HG03175 (cell line): Measurements from ENCODE around the gene SELENOM.

ENCODE experiments used
- ATAC-seq: cut with Tn5 transposase; IDR thresholded peaks from one replicate; pipeline ENCODE4 v1.9.1; 2021; ENCODE audit warnings: mild to moderate bottlenecking, moderate library complexity; ENCODE audit not compliant: unreplicated experiment

Gene SELENOM, protein sequence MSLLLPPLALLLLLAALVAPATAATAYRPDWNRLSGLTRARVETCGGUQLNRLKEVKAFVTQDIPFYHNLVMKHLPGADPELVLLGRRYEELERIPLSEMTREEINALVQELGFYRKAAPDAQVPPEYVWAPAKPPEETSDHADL

DNA sequence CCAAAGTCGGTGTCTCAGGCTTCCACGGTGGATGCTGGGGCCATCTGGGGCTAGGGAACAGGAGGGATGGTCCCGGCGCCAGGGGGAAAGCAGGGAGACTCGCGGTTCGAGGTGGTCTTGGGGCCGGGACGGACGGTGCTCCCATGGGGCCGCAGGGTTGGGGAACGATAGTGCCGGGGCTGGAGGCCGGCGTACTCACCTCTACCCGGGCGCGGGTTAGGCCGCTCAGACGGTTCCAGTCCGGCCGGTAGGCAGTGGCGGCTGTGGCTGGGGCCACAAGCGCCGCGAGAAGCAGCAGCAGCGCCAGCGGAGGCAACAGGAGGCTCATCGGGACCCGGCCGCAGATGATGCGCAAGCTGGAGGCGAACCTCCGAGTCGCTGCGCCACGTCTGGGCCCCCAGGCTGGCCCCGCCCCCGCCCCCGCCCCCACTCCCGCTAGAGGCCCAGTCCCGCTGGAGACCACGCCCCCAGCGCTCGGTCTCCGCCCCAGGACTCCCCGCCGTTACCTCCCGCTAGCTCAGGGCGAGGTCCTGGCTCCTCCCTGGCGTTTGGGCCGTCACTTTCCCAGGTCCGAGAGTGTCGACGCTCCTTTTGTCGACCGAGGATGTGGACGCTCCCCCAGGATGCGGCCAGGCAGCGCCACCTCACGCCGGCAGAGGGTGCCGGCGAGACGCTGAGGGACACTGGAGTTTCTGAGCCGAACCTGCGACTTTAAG lies at the start of gene SELENOM:
SELENOM (minus strand) TSS at position 391 of the 716 bp plus-strand sequence; CDS start at position 328, 63 bp downstream.
- ATAC-seq = peak; percentile 88

DNA sequence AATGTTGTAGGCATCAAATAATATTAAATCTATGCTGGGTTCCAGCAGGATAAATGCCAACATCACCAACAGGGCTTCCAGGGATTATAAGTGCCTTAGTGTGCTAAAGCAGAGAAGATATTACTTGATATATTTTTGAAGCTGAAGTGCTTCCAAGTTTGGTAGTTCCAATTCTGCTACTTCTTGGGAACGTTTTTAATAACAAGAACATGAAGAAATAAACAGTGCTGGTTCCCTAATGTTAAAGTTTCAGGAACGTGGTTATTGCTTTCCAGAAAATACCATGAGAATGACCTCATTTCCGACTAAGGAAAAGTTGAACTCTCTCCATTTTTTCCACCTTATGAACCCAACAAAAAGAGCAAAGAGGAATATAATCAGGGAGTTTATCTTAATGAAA lies 48.1 kb upstream of the SELENOM start:
- no peak for ATAC-seq

DNA sequence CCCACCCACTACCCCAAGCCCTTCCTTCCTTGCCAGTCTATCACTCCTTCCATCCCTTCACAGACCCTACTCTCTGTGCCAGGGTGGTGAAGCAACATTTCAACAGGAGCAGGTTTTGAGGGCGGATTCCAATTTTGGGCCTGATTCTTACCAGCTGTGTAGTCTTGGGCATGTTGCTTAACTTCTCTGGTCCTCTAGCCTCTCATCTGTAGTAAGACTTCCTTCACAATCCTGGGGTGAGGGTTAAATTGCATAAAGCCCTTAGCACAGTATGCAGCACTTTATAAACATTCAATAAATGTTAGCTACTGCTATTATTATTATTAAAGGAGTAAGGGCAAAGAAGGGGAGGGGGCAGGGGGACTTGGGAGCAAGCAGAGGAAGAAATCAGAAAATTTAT lies 47.6 kb upstream of the SELENOM start:
- no peak for ATAC-seq

DNA sequence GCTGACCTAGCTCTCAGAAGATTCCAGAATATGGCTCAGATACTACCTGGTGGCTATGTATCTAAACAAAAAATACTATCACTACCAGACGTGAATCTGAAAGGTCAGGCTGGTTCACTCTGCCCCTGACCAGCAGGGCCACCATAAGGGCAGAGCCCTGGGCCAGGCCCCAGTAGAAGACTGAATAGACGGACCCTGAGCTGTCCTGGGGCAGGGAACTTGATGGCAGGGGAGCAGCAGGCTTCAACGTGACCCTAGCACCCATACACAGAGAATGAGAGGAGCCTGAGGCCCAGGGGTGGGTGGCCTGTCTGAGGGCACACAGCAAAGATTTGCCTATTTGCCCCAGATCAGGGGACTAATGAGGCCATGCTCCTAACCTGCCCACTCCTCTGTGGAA lies 46.0 kb upstream of the SELENOM start:
- no peak for ATAC-seq

DNA sequence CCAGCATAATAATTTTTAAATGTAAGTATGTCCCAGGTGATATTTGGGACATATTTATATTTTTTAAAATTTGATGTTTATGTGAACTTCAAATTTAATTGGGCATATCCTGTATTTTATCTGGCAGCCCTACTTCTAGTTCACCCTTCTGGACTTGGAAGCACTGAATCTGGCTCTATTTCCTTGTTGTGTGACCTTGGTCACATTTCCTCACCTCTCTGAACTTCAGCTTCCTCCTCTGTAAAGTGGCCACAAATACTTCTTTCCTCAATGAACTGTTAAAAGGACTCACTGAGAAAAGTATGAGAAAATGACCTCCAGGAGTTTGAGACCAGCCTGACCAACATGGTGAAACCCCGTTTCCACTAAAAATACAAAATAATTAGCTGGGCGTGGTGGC lies 44.5 kb upstream of the SELENOM start:
- no peak for ATAC-seq

DNA sequence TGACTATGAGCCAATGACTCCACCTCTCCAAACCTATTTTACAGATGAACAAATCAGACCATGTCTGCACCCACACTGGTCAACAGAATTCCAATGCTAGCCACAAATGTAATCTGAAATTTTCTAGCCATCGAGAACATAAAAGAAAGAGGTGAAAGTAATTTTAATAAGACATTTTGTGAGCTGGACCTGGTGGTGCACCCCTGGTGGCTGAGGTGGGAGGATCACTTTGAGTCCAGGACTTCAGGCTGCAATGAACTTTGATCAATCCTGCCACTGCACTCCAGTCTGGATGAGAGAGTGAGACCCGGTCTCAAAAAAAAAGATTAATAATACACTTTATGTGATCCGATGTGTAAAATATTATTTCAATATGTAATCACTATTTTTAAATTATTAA lies 43.2 kb upstream of the SELENOM start:
- no peak for ATAC-seq

DNA sequence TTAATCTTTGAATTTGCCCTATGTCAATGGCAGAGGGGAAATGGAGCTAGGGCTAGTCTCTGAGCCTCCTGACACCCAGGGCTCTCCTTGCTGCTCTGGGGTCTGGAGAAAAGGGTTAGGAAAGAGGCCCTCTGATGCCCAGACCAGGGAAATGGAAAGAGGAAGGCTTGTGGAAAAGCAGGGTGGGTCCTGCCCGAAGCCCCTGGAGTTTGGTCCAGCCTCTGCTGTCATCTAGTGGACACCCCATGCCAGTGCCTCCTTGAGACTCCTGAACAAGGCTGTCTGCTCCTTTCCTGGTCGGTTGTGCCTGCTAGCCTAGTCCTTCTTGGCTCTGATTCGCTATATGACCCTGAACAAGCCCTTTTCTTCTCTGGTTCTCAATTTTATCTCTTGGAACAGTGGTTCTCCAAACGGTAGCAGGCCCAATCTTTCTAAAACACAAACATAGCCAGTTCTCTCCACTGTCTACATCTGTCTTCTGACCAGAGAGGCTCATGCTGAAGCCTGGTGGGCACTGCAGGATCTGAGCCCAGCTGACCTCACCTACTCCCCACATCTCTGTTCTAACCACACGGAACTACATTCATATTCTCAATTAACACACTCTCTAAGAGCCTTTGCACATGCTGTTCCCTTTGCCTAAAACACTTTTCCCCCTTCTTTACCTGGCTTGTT lies 41.7 kb upstream of the SELENOM start:
- no peak for ATAC-seq

DNA sequence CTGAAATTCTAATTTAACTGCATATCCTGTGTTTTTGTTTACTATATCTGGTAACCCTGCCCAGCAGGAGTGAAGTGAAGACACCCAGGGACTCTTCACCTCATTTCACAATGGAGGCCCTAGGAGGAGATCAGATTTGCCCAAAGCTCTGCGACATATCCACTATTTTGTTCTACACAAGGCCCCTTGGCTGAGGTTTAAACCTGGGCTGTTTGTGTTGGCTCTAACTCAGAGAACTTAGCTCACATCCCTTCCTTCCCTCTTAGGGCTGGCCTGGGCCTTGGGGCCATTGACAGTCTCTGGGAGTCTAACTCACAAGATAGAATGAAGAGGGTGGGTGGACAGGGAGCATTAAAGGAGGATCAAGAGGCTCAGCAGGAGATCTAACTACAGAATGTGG lies 41.1 kb upstream of the SELENOM start:
- ATAC-seq = no peak

DNA sequence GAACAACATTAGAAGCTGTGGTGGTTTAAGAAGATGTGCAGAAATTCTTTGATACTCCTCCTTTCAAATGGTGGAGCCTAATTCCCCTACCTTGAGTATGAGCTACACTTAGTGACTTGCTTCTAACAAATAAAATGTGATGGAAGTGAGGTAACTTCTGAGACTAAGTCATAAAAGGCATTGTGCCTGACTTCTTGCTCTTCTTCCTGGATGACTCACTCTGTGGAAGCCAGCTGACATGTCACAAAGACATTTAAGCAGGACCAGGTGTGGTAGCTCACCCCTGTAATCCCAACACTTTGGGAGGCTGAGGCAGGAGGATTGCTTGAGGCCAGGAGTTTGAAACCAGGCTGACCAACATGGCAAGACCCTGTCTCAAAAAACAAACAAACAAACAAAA lies 36.9 kb upstream of the SELENOM start:
- no peak for ATAC-seq

DNA sequence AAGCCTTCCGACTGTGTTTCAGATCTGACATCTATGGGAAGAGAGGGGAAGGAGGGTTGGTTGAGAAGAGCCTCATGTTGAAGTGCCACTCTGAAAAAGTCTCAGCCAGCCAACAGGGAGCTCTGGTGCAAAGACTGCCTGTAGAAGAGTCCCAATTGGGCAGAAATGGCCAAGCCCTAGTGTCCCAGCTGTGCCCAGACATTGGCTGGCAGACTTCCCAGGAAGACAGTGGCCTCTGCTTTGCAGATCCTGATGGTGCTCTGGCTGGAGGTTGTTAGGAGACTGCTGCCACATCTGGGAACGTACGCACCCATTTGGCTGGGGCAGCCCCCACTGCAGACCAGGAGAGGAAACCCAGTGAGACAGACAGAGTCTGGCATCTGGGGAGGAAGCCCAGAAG lies 36.2 kb upstream of the SELENOM start:
- ATAC-seq = no peak

DNA sequence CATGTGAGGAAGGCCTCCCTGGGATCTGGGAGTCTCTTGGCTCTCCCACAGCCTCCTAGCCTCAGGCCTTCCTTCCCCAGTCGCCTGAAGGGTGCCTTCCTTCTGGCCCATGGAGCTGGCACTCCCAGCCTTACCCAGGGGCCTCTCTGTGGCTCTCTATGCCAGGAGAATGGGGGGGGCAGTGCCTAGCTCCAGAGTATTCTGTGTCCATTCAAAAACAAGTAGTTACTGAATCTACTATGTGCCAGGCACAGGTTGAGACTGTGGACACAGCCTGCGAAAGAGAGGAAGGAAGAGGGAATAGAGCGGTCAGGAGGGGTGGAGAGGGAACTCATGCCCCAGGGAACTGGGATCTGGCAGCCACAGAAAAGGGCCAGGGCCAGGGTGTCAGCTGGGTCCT lies 35.7 kb upstream of the SELENOM start:
- no peak for ATAC-seq

DNA sequence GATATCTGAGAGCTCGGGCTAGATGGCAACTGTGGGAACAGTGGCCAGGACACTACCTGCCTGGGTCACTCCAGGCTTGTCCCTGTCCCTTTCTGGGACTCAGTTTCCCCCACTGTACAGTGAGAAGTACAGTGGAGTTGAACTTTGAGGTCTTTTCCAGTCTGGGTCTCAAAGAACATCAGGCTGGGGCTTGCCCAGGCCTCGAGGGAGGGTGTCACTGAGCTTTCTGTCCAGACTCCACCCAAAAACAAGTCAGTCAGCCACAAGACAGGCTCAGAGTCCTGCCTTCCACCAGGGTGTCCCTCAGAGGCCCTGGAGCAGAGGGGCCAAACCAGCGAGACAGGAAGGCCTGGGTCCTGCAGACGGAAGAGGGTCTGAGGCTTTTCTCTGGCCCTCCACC lies 34.9 kb upstream of the SELENOM start:
- ATAC-seq = no peak

DNA sequence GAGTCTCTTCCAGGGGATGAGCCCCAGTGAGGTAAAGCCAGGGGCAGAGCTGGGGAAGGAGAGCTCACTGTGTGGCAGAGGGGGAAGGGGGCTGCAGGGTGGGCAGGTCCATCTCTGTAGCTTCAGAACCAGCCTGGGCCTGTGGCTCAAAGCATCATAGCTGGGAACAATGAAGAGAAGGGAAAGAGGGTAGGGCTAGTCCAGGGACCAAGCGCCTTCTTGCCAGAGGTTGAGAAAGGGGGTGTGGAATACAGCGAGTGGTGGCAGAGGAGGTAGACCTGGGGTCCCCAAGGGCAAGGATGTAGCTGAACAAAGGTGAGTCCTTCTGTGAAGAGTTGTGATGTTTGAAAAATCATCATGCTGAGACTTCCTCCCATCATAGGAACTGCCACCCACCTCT lies 34.2 kb upstream of the SELENOM start:
- ATAC-seq = no peak

DNA sequence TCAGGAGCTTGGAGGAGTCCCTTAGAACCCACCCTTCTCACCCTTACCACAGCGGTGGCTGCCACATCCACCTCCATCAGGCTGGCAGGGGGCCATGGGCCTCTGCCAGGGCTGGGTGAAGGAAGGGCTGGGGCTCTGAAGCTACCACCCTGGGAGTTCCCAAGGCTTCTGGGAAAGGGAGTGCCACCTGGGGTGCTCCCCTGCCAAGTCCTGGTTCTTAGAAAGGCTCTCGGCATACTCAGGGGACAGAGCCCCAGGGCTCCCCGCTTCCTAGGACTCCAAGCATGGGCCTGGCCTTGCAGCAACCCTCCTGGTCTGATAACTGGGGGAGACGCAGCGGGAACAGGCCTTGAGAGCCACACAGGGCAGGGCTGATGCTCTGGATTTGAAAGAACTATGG lies 33.4 kb upstream of the SELENOM start:
- no peak for ATAC-seq

DNA sequence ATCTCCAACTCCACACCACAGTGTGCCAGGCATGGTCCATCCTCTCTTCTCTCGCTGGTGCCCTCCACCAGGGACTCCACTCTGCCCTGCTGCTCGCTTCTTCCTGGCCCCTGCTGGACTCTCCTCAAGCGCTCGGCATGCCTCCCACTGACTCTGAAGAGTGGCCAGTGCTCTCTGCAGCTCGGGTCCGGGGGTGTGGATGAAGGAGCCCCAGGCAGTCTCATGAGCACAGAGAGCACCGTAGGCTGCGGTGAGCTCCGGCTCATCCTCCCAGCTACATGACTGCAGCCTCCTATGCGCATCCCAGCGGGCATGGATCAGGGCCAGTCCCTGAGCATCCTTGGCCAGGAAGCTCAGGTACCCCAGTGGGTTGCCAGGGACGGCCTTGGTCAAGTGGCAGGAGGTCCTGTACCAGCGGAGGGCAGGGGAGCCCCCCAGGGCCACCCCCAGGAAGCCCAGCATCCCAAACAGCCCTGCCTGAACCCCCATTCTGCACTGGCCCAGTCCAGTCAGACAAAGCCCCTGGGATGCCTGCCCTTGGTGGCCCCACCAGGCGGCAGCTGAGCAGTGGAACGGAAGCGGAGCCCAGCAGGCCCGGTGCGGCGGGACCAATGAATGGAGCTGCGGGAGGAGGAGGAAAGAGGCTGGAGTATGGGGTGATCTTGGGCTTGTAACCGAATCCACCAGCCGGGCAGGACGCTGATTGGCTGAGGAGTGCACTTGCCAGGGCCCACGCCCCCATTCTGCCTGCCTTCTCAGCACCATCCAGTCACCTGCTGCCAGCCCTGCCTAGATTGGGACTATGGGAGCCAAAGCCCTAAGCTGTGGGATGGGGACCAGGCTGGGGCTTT lies 32.7 kb upstream of the SELENOM start, which contains the start of gene PLA2G3:
PLA2G3 (minus strand) TSS at position 643 of the 851 bp plus-strand sequence; CDS start at position 489, 154 bp downstream.
- no peak for ATAC-seq

DNA sequence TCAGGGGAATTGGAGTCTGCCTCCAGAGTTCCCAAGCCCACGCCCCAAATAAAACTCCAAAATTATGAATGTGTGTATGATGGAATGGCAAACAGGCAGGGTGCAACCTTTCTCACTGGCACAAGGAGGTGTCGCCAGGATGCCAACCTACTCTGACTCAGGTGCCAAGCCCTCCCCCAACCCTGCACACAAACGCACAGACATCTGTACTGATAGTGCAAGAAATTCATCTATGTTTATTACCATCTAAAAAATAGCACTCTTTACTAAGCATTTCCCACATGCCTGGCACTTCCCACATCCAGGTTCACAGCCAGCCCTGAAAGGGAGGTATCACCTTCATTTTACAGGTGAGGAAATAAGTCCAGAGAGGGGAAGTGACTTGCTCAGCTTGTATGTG lies 31.7 kb upstream of the SELENOM start:
- ATAC-seq = no peak

DNA sequence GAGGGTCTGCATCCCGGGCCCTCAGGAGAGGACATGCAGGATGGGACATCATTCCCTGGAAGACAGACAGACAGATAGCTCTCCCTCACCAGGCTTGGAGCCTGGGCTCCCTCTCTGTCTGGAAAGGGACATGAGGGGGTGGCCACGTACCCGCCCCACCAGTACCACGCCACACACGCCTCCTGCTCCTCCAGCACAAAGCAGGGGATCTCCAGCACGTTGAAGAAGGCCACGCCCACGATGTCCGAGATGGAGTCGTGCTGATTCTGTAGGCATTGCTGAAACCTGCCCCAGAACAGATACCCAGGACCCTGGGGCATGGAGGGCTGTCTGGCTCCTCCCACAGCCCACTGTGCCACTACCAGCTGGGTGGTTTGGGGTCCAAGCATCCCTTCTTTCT lies 30.8 kb upstream of the SELENOM start:
- ATAC-seq = no peak

DNA sequence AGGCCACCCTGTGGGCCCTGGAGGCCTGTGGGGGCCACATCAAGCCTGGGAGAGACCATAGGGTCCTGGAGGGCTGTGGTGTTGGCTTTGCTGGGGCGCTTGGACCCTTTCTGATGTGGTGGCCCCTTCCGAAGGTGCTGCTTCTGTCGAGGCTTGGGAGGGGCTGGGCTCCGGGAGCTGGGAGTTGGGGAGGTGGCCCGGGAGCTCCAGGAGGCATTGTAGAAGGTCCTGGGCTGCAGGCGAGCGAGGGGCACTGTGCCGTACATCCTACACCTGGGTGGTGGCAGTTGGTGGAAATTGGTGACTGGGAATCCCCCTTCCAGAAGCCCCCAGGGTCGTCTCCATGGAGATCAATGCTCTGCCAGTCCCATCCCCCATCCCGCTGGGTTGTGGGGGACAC lies 30.4 kb upstream of the SELENOM start:
- ATAC-seq = no peak

DNA sequence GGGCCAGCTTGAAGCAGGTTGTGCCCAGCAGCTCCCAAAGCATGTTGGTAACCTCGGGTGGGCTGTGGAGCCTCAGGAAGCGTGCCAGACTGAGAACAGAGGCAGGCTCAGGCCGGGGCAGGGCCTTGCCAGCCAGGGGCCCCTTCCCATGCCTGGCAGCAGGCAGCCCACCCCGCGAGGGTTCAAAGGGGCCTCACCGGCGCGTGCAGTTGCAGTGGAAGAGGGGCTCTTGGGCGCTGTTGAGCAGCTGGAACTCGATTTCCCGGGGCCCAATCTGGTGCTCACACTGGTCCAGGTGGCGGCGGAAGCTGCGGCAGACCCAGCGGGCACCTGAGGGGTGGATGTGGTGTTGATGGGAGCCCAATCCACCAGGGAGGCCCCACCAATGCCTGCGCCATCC lies 29.3 kb upstream of the SELENOM start:
- ATAC-seq = no peak

DNA sequence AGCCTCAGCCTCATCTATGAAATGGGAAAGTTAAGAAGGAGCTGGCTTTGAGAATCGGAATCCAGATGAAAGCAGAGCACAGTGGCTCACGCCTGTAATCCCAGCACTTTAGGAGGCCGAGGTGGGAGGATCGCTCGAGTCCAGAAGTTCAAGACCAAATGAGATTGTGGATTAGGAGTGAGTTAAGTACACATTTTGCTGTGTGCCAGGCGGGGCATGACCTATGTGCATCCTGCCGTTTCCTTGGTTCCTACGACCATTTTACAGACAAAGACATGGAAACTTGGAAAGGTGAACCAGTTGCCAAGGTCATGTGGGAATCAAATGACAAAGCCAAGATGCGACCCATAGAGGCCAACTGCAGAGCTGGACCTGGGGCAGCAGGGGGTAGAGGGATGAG lies 28.8 kb upstream of the SELENOM start:
- ATAC-seq = no peak

DNA sequence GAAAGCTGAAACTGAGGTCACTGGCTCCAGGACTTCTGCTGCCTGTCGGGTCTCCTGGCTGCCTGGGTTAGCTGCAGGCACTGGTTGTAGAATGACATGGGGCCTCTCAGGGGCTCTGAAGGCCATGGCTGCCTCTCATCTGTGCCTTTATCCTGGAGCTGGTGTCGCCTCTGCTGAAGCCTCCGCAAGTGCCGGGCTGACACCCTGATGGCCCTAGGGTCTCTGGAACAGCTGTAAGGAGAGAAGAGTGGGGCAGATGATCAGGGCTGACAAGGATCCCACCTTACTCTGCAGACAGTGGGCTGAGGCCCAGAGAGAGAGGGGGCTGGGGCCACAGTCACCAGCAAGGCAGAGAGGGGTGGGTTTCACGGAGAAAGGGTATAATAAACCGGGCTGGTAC lies 28.3 kb upstream of the SELENOM start:
- no peak for ATAC-seq
